Endothelial cell (in vitro differentiated cells): ENCODE data around the gene BTG2. TPM values are rescaled to one million over a fixed set of nuclear protein-coding genes. Genes with fewer than 3 reads are reported as not detected.
A peak's percentile ranks its signal among the peaks of the same experiment; 100 is the strongest.

Experiments
- DNase-seq: peaks from one replicate; pipeline ENCODE4 v3.0.0; 2021; ENCODE audit warnings: low spot score
- H3K27ac Mint-ChIP-seq: one replicate; pipeline ENCODE4 v1.8.0; 2021; ENCODE audit warnings: mixed read lengths, inconsistent platforms; ENCODE audit not compliant: unreplicated experiment
- H3K27me3 Mint-ChIP-seq: one replicate; pipeline ENCODE4 v1.8.0; 2021; ENCODE audit warnings: mild to moderate bottlenecking, moderate library complexity, mixed read lengths, inconsistent platforms; ENCODE audit not compliant: unreplicated experiment
- H3K36me3 Mint-ChIP-seq: one replicate; pipeline ENCODE4 v1.8.0; 2021; ENCODE audit warnings: mild to moderate bottlenecking, low read depth, mixed read lengths, inconsistent platforms; ENCODE audit not compliant: unreplicated experiment
- H3K4me1 Mint-ChIP-seq: one replicate; pipeline ENCODE4 v1.8.0; 2021; ENCODE audit warnings: mild to moderate bottlenecking, mixed read lengths, inconsistent platforms; ENCODE audit not compliant: unreplicated experiment
- H3K4me3 Mint-ChIP-seq: one replicate; pipeline ENCODE4 v1.8.0; 2021; ENCODE audit warnings: mild to moderate bottlenecking, mixed read lengths, inconsistent platforms; ENCODE audit not compliant: unreplicated experiment
- H3K9me3 Mint-ChIP-seq: one replicate; pipeline ENCODE4 v1.8.0; 2021; ENCODE audit warnings: mixed read lengths, inconsistent platforms; ENCODE audit not compliant: unreplicated experiment
- total RNA-seq: library from RNA; stranded (reverse); fragmentation: NEBNext Ultra II Directional; extraction: Animal tissue kit (Norgen Biotek cat#: 25700); gene quantifications from one replicate; pipeline ENCODE4 v1.2.1, GENCODE V29; 2021; ENCODE audit not compliant: unreplicated experiment
- TF ChIP-seq, protein P1 (sequence below): fragments of 200-600 bp; sonication (generic); IDR thresholded peaks from one replicate; pipeline ENCODE4 v1.5.0; 2021; ENCODE audit warnings: antibody characterized with exemption; ENCODE audit not compliant: unreplicated experiment

BTG2 gene
- total RNA-seq, 1 donor from 2014 or later = 80.0 TPM

DNA sequence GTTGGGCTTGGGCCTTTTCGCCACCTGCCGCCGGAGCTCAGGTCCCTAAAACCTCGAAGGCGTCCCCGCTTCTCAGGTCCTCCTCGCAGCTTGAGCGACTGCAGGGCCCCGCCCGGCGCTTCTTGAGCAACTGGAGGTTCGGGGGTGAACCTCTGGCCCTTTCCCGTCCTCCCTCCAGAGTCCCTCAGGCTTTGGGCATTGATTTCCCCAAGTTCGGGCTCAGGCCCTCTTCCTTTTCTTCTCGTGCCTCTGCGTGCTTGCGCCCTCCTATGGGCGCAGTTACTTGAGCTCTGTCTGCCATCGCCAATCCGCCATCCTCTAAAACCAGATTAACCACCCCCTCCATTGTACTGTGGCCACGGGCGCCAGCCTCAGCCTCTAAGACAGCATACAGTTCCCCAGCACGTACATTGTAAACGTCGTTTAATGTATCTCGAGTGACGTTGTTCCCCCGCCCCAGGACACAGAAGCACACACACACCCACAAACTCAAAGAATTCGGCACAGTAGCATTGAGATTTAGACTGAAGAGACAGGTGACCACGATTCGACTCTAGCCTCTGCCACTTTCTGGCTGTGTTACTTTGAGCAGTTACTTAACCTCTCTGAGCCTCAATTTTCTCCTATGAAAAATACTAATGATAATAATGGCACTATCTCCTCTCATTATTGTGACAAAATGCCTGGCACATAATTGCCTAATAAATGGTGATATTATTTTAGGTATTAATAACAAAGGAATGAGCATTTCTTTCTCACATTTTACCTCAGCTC is 22.6 kb downstream of the BTG2 start:
- Mint-ChIP-seq H3K4me3 (peak overlapping the region; percentile 84), H3K27me3 (peaks cover 7% of the 10 kb centered on the region), H3K27ac (peak overlapping the region; percentile 65), H3K4me1 (peaks cover 48% of the 10 kb centered on the region), H3K36me3 (no peaks in the 10 kb centered on the region), H3K9me3 (no peaks in the 10 kb centered on the region)
- TF ChIP-seq, protein P1, sequence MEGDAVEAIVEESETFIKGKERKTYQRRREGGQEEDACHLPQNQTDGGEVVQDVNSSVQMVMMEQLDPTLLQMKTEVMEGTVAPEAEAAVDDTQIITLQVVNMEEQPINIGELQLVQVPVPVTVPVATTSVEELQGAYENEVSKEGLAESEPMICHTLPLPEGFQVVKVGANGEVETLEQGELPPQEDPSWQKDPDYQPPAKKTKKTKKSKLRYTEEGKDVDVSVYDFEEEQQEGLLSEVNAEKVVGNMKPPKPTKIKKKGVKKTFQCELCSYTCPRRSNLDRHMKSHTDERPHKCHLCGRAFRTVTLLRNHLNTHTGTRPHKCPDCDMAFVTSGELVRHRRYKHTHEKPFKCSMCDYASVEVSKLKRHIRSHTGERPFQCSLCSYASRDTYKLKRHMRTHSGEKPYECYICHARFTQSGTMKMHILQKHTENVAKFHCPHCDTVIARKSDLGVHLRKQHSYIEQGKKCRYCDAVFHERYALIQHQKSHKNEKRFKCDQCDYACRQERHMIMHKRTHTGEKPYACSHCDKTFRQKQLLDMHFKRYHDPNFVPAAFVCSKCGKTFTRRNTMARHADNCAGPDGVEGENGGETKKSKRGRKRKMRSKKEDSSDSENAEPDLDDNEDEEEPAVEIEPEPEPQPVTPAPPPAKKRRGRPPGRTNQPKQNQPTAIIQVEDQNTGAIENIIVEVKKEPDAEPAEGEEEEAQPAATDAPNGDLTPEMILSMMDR = no peak
- DNase-seq = no peak

DNA sequence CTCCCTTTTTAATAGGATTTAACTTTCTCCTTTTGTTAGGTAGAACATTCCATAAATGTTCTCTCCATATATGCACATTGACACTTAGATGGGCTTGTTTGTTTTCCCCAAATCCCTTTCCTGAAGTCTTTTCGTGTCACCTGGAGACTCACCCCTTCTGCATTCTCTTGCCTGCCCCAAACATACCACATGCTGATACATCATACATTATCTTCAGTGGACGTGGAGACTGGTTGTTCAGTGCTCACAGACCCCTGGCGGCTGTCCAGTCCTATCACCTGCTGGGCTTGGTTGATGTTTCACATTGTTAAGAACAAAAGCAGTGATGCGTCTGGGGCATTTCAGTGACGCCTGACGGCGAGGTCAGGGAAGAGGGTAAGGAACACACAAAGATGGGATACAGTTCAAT is 23.4 kb downstream of the BTG2 start:
- TF ChIP-seq, protein P1 = no peak
- Mint-ChIP-seq H3K36me3 (no peaks in the 10 kb centered on the region), H3K4me1 (peaks cover 39% of the 10 kb centered on the region), H3K4me3 (no peak overlapping the region), H3K27ac (no peak overlapping the region), H3K9me3 (no peaks in the 10 kb centered on the region), H3K27me3 (peaks cover 7% of the 10 kb centered on the region)
- DNase-seq = no peak

GRCh38 chr1:203331224-203331623 is 25.9 kb downstream of the BTG2 start:
- no peaks in the 10 kb centered on the region for H3K36me3 Mint-ChIP-seq
- peaks cover 8% of the 10 kb centered on the region for H3K27me3 Mint-ChIP-seq

GRCh38 chr1:203335503-203335902 is 30.2 kb downstream of the BTG2 start:
- Mint-ChIP-seq H3K27ac (no peak overlapping the region), H3K4me3 (no peak overlapping the region)

More at GRCh38 chr1:203331224-203331623, 25.9 kb downstream of the BTG2 start:
- Mint-ChIP-seq H3K4me3 (no peak overlapping the region), H3K27ac (no peak overlapping the region), H3K4me1 (peaks cover 19% of the 10 kb centered on the region), H3K9me3 (no peaks in the 10 kb centered on the region)
- DNase-seq = no peak
- TF ChIP-seq, protein P1 = no peak

DNA sequence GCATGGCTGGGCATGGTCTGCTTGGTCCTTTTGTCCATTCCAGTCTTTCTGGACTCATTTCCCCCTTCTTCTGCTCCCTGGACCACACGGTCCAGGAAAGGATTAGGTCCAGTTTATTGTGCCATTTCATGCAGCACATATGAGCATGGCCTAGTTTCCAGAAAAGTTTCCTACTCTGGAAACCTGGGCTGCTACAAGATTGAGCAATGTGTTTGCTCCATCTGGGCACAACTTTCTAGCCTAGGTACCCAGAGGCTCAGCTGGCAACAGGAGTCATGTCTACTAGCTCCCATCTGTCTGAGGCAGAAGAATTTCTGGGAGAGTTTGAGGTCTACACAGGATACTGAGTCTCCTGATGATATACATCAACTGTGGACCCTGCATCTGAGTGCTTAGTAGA is 30.8 kb downstream of the BTG2 start:
- H3K4me3 Mint-ChIP-seq = no peak overlapping the region
- peaks cover 1% of the 10 kb centered on the region for H3K27me3 Mint-ChIP-seq
- no peak overlapping the region for H3K27ac Mint-ChIP-seq
- DNase-seq = no peak
- peaks cover 7% of the 10 kb centered on the region for H3K4me1 Mint-ChIP-seq
- H3K36me3 Mint-ChIP-seq = no peaks in the 10 kb centered on the region
- TF ChIP-seq, protein P1 = no peak
- H3K9me3 Mint-ChIP-seq = no peaks in the 10 kb centered on the region

More at GRCh38 chr1:203335503-203335902, 30.2 kb downstream of the BTG2 start:
- peaks cover 7% of the 10 kb centered on the region for H3K4me1 Mint-ChIP-seq
- no peak for DNase-seq
- peaks cover 1% of the 10 kb centered on the region for H3K27me3 Mint-ChIP-seq
- TF ChIP-seq, protein P1 = no peak
- no peaks in the 10 kb centered on the region for H3K9me3 Mint-ChIP-seq
- H3K36me3 Mint-ChIP-seq = no peaks in the 10 kb centered on the region
